Endothelial cell of umbilical vein (primary cell): ENCODE measurements around the gene PCGF5. TPM values are rescaled to one million over a fixed set of nuclear protein-coding genes. Genes with fewer than 3 reads are reported as not detected.

Experiments used
- BruUV-seq: library from RNA; stranded (reverse); fragments of 400-500 nt; replicated peaks from 2 replicates; lab custom pipeline; 2021; lab: Mats Ljungman, UMichigan
- CTCF ChIA-PET: fragments of 300-600, 350-600 bp; sonication (Branson Sonifier 250); formaldehyde crosslinking; loops from one replicate; lab custom pipeline; 2021; ENCODE audit warnings: antibody characterized with exemption, inconsistent platforms; lab: Charles Lee
- POLR2A ChIA-PET: fragments of 300-600, 350-600 bp; sonication (Branson Sonifier 250); formaldehyde crosslinking; loops from one replicate; lab custom pipeline; 2021; ENCODE audit warnings: antibody characterized with exemption, inconsistent platforms; lab: Charles Lee
- DNase-seq: peaks from one replicate; pipeline ENCODE4 v3.0.0-alpha.2; 2011; ENCODE audit warnings: low read depth, low spot score
- FAIRE-seq: peaks from 2 replicates; lab custom pipeline; 2011; peaks lifted over from hg19 to GRCh38; lab: Jason Lieb, UNC
- H2AFZ ChIP-seq: 2 replicates; pipeline ENCODE4 v1.6.0; 2012; ENCODE audit warnings: low read depth, low read length, control low read depth, inconsistent platforms
- H3K27ac ChIP-seq: 2 replicates; pipeline ENCODE4 v1.5.1; 2011; ENCODE audit warnings: low read depth, mild to moderate bottlenecking, control low read depth, low read length, moderate library complexity; ENCODE audit not compliant: insufficient read depth
- H3K27me3 ChIP-seq, 2 experiments: 2 replicates each; pipeline versions ENCODE4 v1.6.0 to v1.6.1; 2011; ENCODE audit warnings: low read length in 2 of 2, mixed read lengths in 1 of 2; ENCODE audit not compliant: control insufficient read depth in 2 of 2, insufficient read depth in 2 of 2
- H3K36me3 ChIP-seq, 2 experiments: 2 replicates in 1 of 2; 3 replicates in 1 of 2; pipeline ENCODE4 v1.5.1; 2011; ENCODE audit warnings: low read length in 2 of 2, mild to moderate bottlenecking in 1 of 2, moderate library complexity in 1 of 2; ENCODE audit not compliant: control insufficient read depth in 2 of 2, insufficient read depth in 2 of 2; ENCODE audit errors: extremely low read depth in 1 of 2
- H3K4me1 ChIP-seq: 3 replicates; pipeline ENCODE4 v1.5.1; 2011; ENCODE audit warnings: mild to moderate bottlenecking, low read length; ENCODE audit not compliant: control insufficient read depth, insufficient read depth; ENCODE audit errors: extremely low read depth
- H3K4me2 ChIP-seq: 2 replicates; pipeline ENCODE4 v1.6.1; 2011; ENCODE audit warnings: low read length, control low read depth, mixed read lengths; ENCODE audit not compliant: insufficient read depth
- H3K4me3 ChIP-seq, 3 experiments: fragments of 200-600 bp in 1 of 3; sonication (generic), shearing (Covaris generic) in 1 of 3; replicated peaks in 1 of 3; 2 replicates each; pipeline ENCODE4 v1.5.1; 2011 to 2016; ENCODE audit warnings: control low read depth in 3 of 3, low read length in 3 of 3, mild to moderate bottlenecking in 2 of 3, inconsistent platforms in 1 of 3, low read depth in 1 of 3, moderate library complexity in 1 of 3; ENCODE audit not compliant: insufficient read depth in 1 of 3
- H3K79me2 ChIP-seq: 2 replicates; pipeline ENCODE4 v1.6.0; 2012; ENCODE audit warnings: low read length, inconsistent platforms; ENCODE audit not compliant: control insufficient read depth, insufficient read depth
- H3K9ac ChIP-seq: replicated peaks from 2 replicates; pipeline ENCODE3; 2011; ENCODE audit warnings: low read length, control low read depth; ENCODE audit not compliant: insufficient read depth; ENCODE audit errors: extremely low read depth
- H3K9me1 ChIP-seq: replicated peaks from 3 replicates; pipeline ENCODE4 v1.6.0; 2011; ENCODE audit warnings: mild to moderate bottlenecking, low read length; ENCODE audit not compliant: control insufficient read depth, insufficient read depth; ENCODE audit errors: extremely low read depth
- H3K9me3 ChIP-seq: replicated peaks from 2 replicates; pipeline ENCODE4 v1.5.1; 2012; ENCODE audit warnings: low read length, inconsistent platforms; ENCODE audit not compliant: control insufficient read depth, insufficient read depth
- H4K20me1 ChIP-seq: replicated peaks from 2 replicates; pipeline ENCODE3; 2011; ENCODE audit warnings: mild to moderate bottlenecking, low read length; ENCODE audit not compliant: control insufficient read depth, insufficient read depth; ENCODE audit errors: extremely low read depth
- EZH2 ChIP-seq: IDR thresholded peaks from 2 replicates; pipeline ENCODE4 v1.6.1; 2012; ENCODE audit warnings: borderline replicate concordance, low read depth, mild to moderate bottlenecking, moderate library complexity, low read length, inconsistent platforms; ENCODE audit not compliant: severe bottlenecking
- FOS ChIP-seq: IDR thresholded peaks from 2 replicates; pipeline ENCODE4 v1.6.1; 2011; ENCODE audit warnings: mild to moderate bottlenecking, low read length, moderate library complexity, borderline replicate concordance; ENCODE audit not compliant: insufficient read depth
- GATA2 ChIP-seq: IDR thresholded peaks from 2 replicates; pipeline ENCODE4 v1.7.0; 2011; ENCODE audit warnings: low read depth, mild to moderate bottlenecking, moderate library complexity, mixed read lengths, low read length; ENCODE audit not compliant: insufficient read length, insufficient read depth
- JUN ChIP-seq: IDR thresholded peaks from 2 replicates; pipeline ENCODE4 v1.6.1; 2011; ENCODE audit warnings: borderline replicate concordance, low read depth; ENCODE audit not compliant: insufficient read length, insufficient read depth
- MYC ChIP-seq: IDR thresholded peaks from one replicate; pipeline ENCODE4 v1.6.1; 2011; ENCODE audit warnings: mild to moderate bottlenecking, low read depth, low read length
- POLR2A ChIP-seq: IDR thresholded peaks from 2 replicates; pipeline ENCODE4 v1.6.1; 2012; ENCODE audit warnings: low read depth, mild to moderate bottlenecking, control low read depth, low read length
- POLR2AphosphoS5 ChIP-seq: IDR thresholded peaks from 2 replicates; pipeline ENCODE4 v1.6.1; 2012; ENCODE audit warnings: low read depth, mild to moderate bottlenecking, control low read depth, low read length, moderate library complexity; ENCODE audit not compliant: insufficient read depth
- dilution Hi-C: fragments of 300-500 bp; cut with MboI; formaldehyde crosslinking; loops from one replicate; pipeline ENCODE4 v1.15.0; 2019; ENCODE audit warnings: low sequenced_read_pairs; ENCODE audit not compliant: extremely low pct_ligation_motif_present
- intact Hi-C: fragments of 100-400 bp; cut with micrococcal nuclease; formaldehyde crosslinking; loops from one replicate; pipeline ENCODE4 v1.10.0; 2022
- polyA plus RNA-seq, 4 experiments: library from polyadenylated mRNA; depleted of rRNA in 3 of 4; stranded (reverse) in 3 of 4; unstranded in 1 of 4; fragments of >200 nt; gene quantifications; 2 replicates each; pipeline versions ENCODE4 v1.2.1 to v1.2.3, GENCODE V29; 2011 to 2012; ENCODE audit warnings: missing spikeins in 1 of 4
- total RNA-seq: library from RNA; stranded (reverse); gene quantifications from 2 replicates; pipeline ENCODE4 v1.2.3, GENCODE V29; 2021
- TF ChIP-seq, protein P1 (sequence below): IDR thresholded peaks from 2 replicates; pipeline ENCODE4 v1.6.1; 2011; ENCODE audit not compliant: insufficient read depth, insufficient read length
- TF ChIP-seq, protein P2 (sequence below), 2 donors: IDR thresholded peaks; 1 replicate in 1 of 2; 2 replicates in 1 of 2; pipeline ENCODE4 v1.5.1; 2011; ENCODE audit warnings: low read length in 2 of 2, mild to moderate bottlenecking in 2 of 2, moderate library complexity in 2 of 2, control low read depth in 1 of 2, inconsistent platforms in 1 of 2, low read depth in 1 of 2; ENCODE audit not compliant: insufficient read depth in 1 of 2; ENCODE audit errors: extremely low read depth in 1 of 2

Gene PCGF5
- total and polyA plus RNA-seq, 2 donors (not counting 3 experiments of a cell fraction or from before 2014, with no cell fraction given), result 25.0 to 29.8 TPM

GRCh38 chr10:91208642-91209041 is 11.8 kb upstream of the PCGF5 start:
- dilution Hi-C loops, result no loop called here
- Histone ChIP-seq H3K27me3 (no peaks in the 10 kb centered on the region), H3K9me1 (no peaks in the 10 kb centered on the region)

More at GRCh38 chr10:91208642-91209041, 11.8 kb upstream of the PCGF5 start:
- Histone ChIP-seq H3K36me3 (no peaks in the 10 kb centered on the region), H3K79me2 (no peaks in the 10 kb centered on the region), H3K4me2 (no peak overlapping the region), H3K4me3 (no peak overlapping the region), H3K9ac (no peak overlapping the region), H2AFZ (no peak overlapping the region), H3K4me1 (no peaks in the 10 kb centered on the region), H3K9me3 (no peaks in the 10 kb centered on the region), H4K20me1 (no peaks in the 10 kb centered on the region), H3K27ac (no peak overlapping the region)
- intact Hi-C loops, result no loop called here
- no peak for FAIRE-seq
- POLR2A ChIA-PET, result no interaction called here
- BruUV-seq, result no TSS peak
- TF ChIP-seq, protein P1, sequence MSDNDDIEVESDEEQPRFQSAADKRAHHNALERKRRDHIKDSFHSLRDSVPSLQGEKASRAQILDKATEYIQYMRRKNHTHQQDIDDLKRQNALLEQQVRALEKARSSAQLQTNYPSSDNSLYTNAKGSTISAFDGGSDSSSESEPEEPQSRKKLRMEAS, result no peak
- TF ChIP-seq JUN (no peak), POLR2AphosphoS5 (no peak), MYC (no peak), EZH2 (no peak), GATA2 (no peak), FOS (no peak), POLR2A (no peak)
- TF ChIP-seq, protein P2, sequence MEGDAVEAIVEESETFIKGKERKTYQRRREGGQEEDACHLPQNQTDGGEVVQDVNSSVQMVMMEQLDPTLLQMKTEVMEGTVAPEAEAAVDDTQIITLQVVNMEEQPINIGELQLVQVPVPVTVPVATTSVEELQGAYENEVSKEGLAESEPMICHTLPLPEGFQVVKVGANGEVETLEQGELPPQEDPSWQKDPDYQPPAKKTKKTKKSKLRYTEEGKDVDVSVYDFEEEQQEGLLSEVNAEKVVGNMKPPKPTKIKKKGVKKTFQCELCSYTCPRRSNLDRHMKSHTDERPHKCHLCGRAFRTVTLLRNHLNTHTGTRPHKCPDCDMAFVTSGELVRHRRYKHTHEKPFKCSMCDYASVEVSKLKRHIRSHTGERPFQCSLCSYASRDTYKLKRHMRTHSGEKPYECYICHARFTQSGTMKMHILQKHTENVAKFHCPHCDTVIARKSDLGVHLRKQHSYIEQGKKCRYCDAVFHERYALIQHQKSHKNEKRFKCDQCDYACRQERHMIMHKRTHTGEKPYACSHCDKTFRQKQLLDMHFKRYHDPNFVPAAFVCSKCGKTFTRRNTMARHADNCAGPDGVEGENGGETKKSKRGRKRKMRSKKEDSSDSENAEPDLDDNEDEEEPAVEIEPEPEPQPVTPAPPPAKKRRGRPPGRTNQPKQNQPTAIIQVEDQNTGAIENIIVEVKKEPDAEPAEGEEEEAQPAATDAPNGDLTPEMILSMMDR (IDR thresholded peaks at IDR 0.05; ENCODE audit: extremely low read depth in 1 of 2, insufficient read depth in 1 of 2, low read depth in 1 of 2, low read length in 2 of 2), result no peak
- no peak for DNase-seq
- CTCF ChIA-PET, result interaction anchor here (1.2 kb wide), 1 partner anchor 297 kb away, joined by 3 read pairs; no protein-coding TSS in a partner anchor
